K562 (cell line): Measurements from ENCODE around the gene CPEB1. TPM values are rescaled to one million over a fixed set of nuclear protein-coding genes. Genes with fewer than 3 reads are reported as not detected.
A peak's percentile ranks its signal among the peaks of the same experiment; 100 is the strongest.
"Not testable (repeated sequence)": the region's sequence is repeated elsewhere in the genome, so short reads cannot be mapped to it uniquely, and the experiment has no call there.

Experiments used
- ATAC-seq: fragments of 200-7000 bp; cut with Tn5 transposase; 3 replicates; pipeline ENCODE4 v1.9.1; 2020; ENCODE audit warnings: moderate library complexity
- BruUV-seq: library from RNA; stranded (reverse); fragments of 400-500 nt; replicated peaks from 2 replicates; lab custom pipeline; 2021; lab: Mats Ljungman, UMichigan
- CTCF ChIA-PET: fragments of 300-600 bp; formaldehyde crosslinking; extraction: SDS; loops from one replicate; lab custom pipeline; 2021; ENCODE audit warnings: low intra/inter-chr PET ratio; lab: Yijun Ruan, JAX
- POLR2A ChIA-PET: fragments of 300-600, 350-650 bp; sonication (Branson Sonifier 250); formaldehyde crosslinking; extraction: SDS; loops from one replicate; lab custom pipeline; 2021; ENCODE audit warnings: antibody characterized with exemption, inconsistent platforms; lab: Yijun Ruan, JAX
- DNase-seq, 4 experiments: peaks; one replicate each; pipeline versions ENCODE4 v3.0.0 to v3.0.0-alpha.2; 2011 to 2018; ENCODE audit warnings: low spot score in 3 of 4, mixed read lengths in 3 of 4; ENCODE audit errors: extremely low read depth in 1 of 4
- FAIRE-seq: peaks from 2 replicates; lab custom pipeline; 2011; peaks lifted over from hg19 to GRCh38; lab: Jason Lieb, UNC
- H2AFZ ChIP-seq: 2 replicates; pipeline ENCODE4 v1.6.0; 2011; ENCODE audit warnings: low read depth, low read length, control low read depth, inconsistent platforms
- H3K27ac ChIP-seq: fragments of 200-600 bp; 3 replicates; pipeline ENCODE4 v1.8.0; 2011; ENCODE audit warnings: low read depth, mild to moderate bottlenecking, control low read depth, inconsistent platforms, low read length, moderate library complexity, mixed read lengths; ENCODE audit errors: extremely low read depth
- H3K27me3 ChIP-seq, 2 experiments: fragments of 300-600 bp in 1 of 2; 2 replicates in 1 of 2; 3 replicates in 1 of 2; pipeline versions ENCODE4 v1.6.0 to v1.8.0; 2011; ENCODE audit warnings: inconsistent platforms in 2 of 2, low read length in 2 of 2, mild to moderate bottlenecking in 1 of 2, mixed read lengths in 1 of 2, moderate library complexity in 1 of 2; ENCODE audit not compliant: control insufficient read depth in 2 of 2, insufficient read depth in 2 of 2
- H3K36me3 ChIP-seq: fragments of 300-600 bp; 3 replicates; pipeline ENCODE4 v1.8.0; 2011; ENCODE audit warnings: mild to moderate bottlenecking, low read length, inconsistent platforms; ENCODE audit not compliant: control insufficient read depth, insufficient read depth
- H3K4me1 ChIP-seq, 2 experiments: fragments of 200-600 bp in 1 of 2; replicated peaks in 1 of 2; 2 replicates in 1 of 2; 3 replicates in 1 of 2; pipeline versions ENCODE4 v1.5.1 to v1.8.0; 2011; ENCODE audit warnings: inconsistent platforms in 2 of 2, low read length in 2 of 2, mild to moderate bottlenecking in 1 of 2, mixed read lengths in 1 of 2, moderate library complexity in 1 of 2; ENCODE audit not compliant: control insufficient read depth in 2 of 2, insufficient read depth in 2 of 2
- H3K4me2 ChIP-seq: 2 replicates; pipeline ENCODE4 v1.6.1; 2011; ENCODE audit warnings: low read length, control low read depth, inconsistent platforms, mixed read lengths; ENCODE audit not compliant: insufficient read depth
- H3K4me3 ChIP-seq: fragments of 200-600 bp; sonication (generic), shearing (Covaris generic); 2 replicates; pipeline ENCODE4 v1.5.1; 2016; ENCODE audit warnings: control low read depth, inconsistent platforms
- H3K79me2 ChIP-seq: fragments of 200-600 bp; 3 replicates; pipeline ENCODE4 v1.8.0; 2011; ENCODE audit warnings: low read length, inconsistent platforms; ENCODE audit not compliant: control insufficient read depth, insufficient read depth
- H3K9ac ChIP-seq, 2 experiments: 2 replicates each; pipeline versions ENCODE4 v1.6.0 to v1.6.1; 2011; ENCODE audit warnings: low read depth in 2 of 2, low read length in 2 of 2, control low read depth in 1 of 2, inconsistent platforms in 1 of 2, mild to moderate bottlenecking in 1 of 2, mixed read lengths in 1 of 2; ENCODE audit not compliant: insufficient read depth in 1 of 2
- H3K9me1 ChIP-seq: one replicate; pipeline ENCODE4 v1.6.0; 2011; ENCODE audit warnings: inconsistent platforms, mild to moderate bottlenecking, low read length, moderate library complexity; ENCODE audit not compliant: control insufficient read depth, insufficient read depth
- H3K9me3 ChIP-seq: replicated peaks from 2 replicates; pipeline ENCODE4 v1.5.1; 2011; ENCODE audit warnings: low read depth, low read length, inconsistent platforms; ENCODE audit not compliant: control insufficient read depth, insufficient read depth
- H4K20me1 ChIP-seq: replicated peaks from 2 replicates; pipeline ENCODE4 v1.6.1; 2011; ENCODE audit warnings: low read length, inconsistent platforms, mixed read lengths; ENCODE audit not compliant: control insufficient read depth, insufficient read depth
- ADNP ChIP-seq: fragments of 200-800 bp; sonication (Bioruptor generic); IDR thresholded peaks from 2 replicates; pipeline ENCODE4 v1.6.1; 2016; ENCODE audit warnings: missing genetic modification characterization, missing compliant biosample characterization
- ARID2 ChIP-seq: fragments of 450-650 bp; IDR thresholded peaks from 2 replicates; pipeline ENCODE4 v1.6.1; 2017; ENCODE audit warnings: antibody characterized with exemption, mild to moderate bottlenecking
- CBX1 ChIP-seq: sonication (generic); IDR thresholded peaks from 2 replicates; pipeline ENCODE4 v1.6.1; 2016; ENCODE audit warnings: antibody characterized with exemption, low read depth, mild to moderate bottlenecking
- DMBX1 ChIP-seq: fragments of 250-450 bp; sonication (Bioruptor Pico); IDR thresholded peaks from 2 replicates; pipeline ENCODE4 v1.8.0; 2022; ENCODE audit warnings: inconsistent platforms, mild to moderate bottlenecking, moderate library complexity, borderline replicate concordance
- GATAD2A ChIP-seq: fragments of 450-650 bp; IDR thresholded peaks from 2 replicates; pipeline ENCODE4 v1.6.1; 2017
- MYBL2 ChIP-seq, 2 experiments: fragments of 450-650 bp in 1 of 2; sonication (generic) in 1 of 2; formaldehyde crosslinking in 1 of 2; IDR thresholded peaks; 2 replicates each; pipeline versions ENCODE4 v1.6.1 to v1.8.1; 2017 to 2022; ENCODE audit warnings: borderline replicate concordance in 1 of 2, inconsistent platforms in 1 of 2, low read depth in 1 of 2, mild to moderate bottlenecking in 1 of 2, missing genetic modification reagents in 1 of 2, moderate library complexity in 1 of 2
- NKRF ChIP-seq: fragments of 450-650 bp; IDR thresholded peaks from 2 replicates; pipeline ENCODE4 v1.6.1; 2016; ENCODE audit warnings: borderline replicate concordance
- NR2C2 ChIP-seq, 2 experiments: fragments of 200-800 bp in 1 of 2; sonication (Bioruptor generic) in 1 of 2; sonication (generic) in 1 of 2; formaldehyde crosslinking in 1 of 2; IDR thresholded peaks; 2 replicates each; pipeline versions ENCODE4 v1.6.1 to v1.8.0; 2016 to 2022; ENCODE audit warnings: mild to moderate bottlenecking in 1 of 2, missing compliant biosample characterization in 1 of 2, missing genetic modification characterization in 1 of 2, missing genetic modification reagents in 1 of 2
- SMAD4 ChIP-seq: fragments of 250-450 bp; sonication (Bioruptor Pico); conservative IDR thresholded peaks from 2 replicates; pipeline ENCODE4 v1.8.0; 2021; ENCODE audit warnings: inconsistent platforms, mild to moderate bottlenecking, moderate library complexity
- TOE1 ChIP-seq, 2 experiments: fragments of 450-650 bp in 1 of 2; sonication (generic) in 1 of 2; formaldehyde crosslinking in 1 of 2; IDR thresholded peaks; 2 replicates each; pipeline versions ENCODE4 v1.7.1 to v1.8.0; 2016 to 2022; ENCODE audit warnings: borderline replicate concordance in 2 of 2, mild to moderate bottlenecking in 2 of 2, antibody characterized with exemption in 1 of 2, inconsistent platforms in 1 of 2, low read depth in 1 of 2, missing genetic modification reagents in 1 of 2, moderate library complexity in 1 of 2
- WGBS: fragments of 100-300 bp; shearing (Covaris generic); methylation state at CpG from one replicate; pipeline ENCODE4 v1.1.6; 2016; ENCODE audit warnings: low coverage, mixed read lengths; ENCODE audit not compliant: insufficient coverage; ENCODE audit errors: missing lambda C conversion rate; 5-methylcytosine and 5-hydroxymethylcytosine counted together
- in situ Hi-C: fragments of 300-500 bp; cut with MboI; formaldehyde crosslinking; loops from 4 replicates; pipeline ENCODE4 v1.15.0; 2018; ENCODE audit warnings: inconsistent platforms, mixed read lengths
- intact Hi-C: fragments of 100-400 bp; cut with micrococcal nuclease; formaldehyde crosslinking; loops from 2 replicates; pipeline ENCODE4 v1.14.2; 2022
- polyA plus RNA-seq, 8 experiments: library from polyadenylated mRNA; depleted of rRNA in 4 of 8; stranded (reverse) in 5 of 8; unstranded in 3 of 8; fragments of >200 nt; fragmentation: Nextera tagmentation in 2 of 8; fragmentation: Illumina TruSeq in 1 of 8; extraction: Ambion mirVana in 2 of 8; extraction: Trizol in 1 of 8; gene quantifications; 2 replicates each; pipeline versions ENCODE4 v1.2.1 to v1.2.3, GENCODE V29; 2011 to 2014; ENCODE audit warnings: inconsistent platforms in 1 of 8, missing spikeins in 1 of 8
- total RNA-seq, 7 experiments: library from RNA; depleted of rRNA in 6 of 7; stranded (reverse); fragments of >200 nt in 6 of 7; fragmentation: Illumina TruSeq in 2 of 7; extraction: Trizol in 2 of 7; gene quantifications; 2 replicates each; pipeline versions ENCODE4 v1.2.1 to v1.2.3, GENCODE V29; 2011 to 2021; ENCODE audit warnings: low replicate concordance in 1 of 7
- TF ChIP-seq, protein P1 (sequence below), 2 experiments: fragments of 250-450 bp in 1 of 2; fragments of 450-650 bp in 1 of 2; sonication (Bioruptor Pico) in 1 of 2; IDR thresholded peaks; 2 replicates each; pipeline versions ENCODE4 v1.6.1 to v1.8.0; 2016 to 2021; ENCODE audit warnings: mild to moderate bottlenecking in 2 of 2, moderate library complexity in 2 of 2, missing compliant biosample characterization in 1 of 2, missing genetic modification characterization in 1 of 2
- TF ChIP-seq, protein P2 (sequence below): fragments of 200-800 bp; sonication (Bioruptor generic); IDR thresholded peaks from 2 replicates; pipeline ENCODE4 v1.6.1; 2017; ENCODE audit warnings: missing genetic modification characterization, missing compliant biosample characterization

The CPEB1 gene
- total and polyA plus RNA-seq, 9 of the 15 experiments (the other 6 are each of a cell fraction or from before 2014, with no cell fraction given) = 2.2 to 13.4 (median 9.7) TPM

DNA sequence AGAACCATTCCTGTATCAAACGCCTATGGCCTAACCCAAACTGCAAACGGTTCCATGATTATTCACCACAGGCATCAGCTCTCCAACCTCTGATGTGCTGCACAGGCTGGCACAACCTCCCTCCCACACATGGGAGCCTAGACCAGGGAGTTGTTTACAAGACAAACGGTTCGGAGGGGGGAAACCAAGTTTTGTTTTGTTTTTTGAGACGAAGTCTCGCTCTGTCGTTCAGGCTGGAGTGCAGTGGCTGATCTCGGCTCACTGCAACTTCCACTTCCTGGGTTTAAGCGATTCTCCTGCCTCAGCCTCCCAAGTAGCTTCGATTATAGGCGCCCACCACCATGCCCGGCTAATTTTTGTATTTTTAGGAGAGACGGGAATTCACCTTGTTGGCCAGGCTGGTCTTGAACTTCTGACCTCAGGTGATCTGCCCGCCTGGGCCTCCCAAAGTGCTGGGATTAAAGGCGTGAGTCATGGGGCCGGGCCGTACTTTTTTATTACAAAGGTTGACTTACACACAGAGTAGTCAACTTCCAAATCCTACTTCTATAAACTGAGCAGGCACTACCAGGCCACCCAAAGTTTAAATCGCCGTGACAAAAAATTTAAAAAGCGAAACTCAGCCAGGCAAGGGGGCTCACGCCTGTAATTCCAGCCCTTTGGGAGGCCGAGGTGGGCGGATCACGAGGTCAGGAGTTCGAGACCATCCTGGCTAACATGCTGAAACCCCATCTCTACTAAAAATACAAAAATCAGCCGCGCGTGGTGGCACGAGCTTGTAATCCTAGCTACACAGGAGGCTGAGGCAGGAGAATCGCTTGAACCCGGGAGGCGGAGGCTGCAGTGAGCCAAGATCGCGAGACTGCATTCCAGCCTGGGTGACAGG lies 2.0 kb downstream of the CPEB1 start:
- H2AFZ ChIP-seq = peak overlapping the region; percentile 81
- H3K27ac ChIP-seq = peak overlapping the region; percentile 90
- H3K4me2 ChIP-seq = peak overlapping the region; percentile 83
- peaks cover 70% of the 10 kb centered on the region for H3K79me2 ChIP-seq
- ATAC-seq; BruUV-seq; H3K36me3 ChIP-seq; CTCF ChIA-PET; H4K20me1 ChIP-seq; H3K27me3 ChIP-seq; H3K9me1 ChIP-seq; in situ Hi-C loops; H3K9me3 ChIP-seq; TF ChIP-seq MYBL2 (CRISPR knock-in tag; IDR thresholded peaks at IDR 0.05; ENCODE audit: borderline replicate concordance); TOE1 (CRISPR knock-in tag; IDR thresholded peaks at IDR 0.05; ENCODE audit: borderline replicate concordance, low read depth); NR2C2 (CRISPR knock-in tag; IDR thresholded peaks at IDR 0.05): not testable (repeated sequence)
- peak overlapping the region; percentile 74 to 91 for H3K9ac ChIP-seq
- H3K4me1 ChIP-seq = peaks cover 54 to 58% of the 10 kb centered on the region in 2 experiments
- WGBS = 6% methylated on average over 34 of the region's 34 CpGs
- POLR2A ChIA-PET = interaction anchor here (0.7 to 2.8 kb wide), 9 partner anchors 8 to 159 kb away, joined by 3 to 12 read pairs (median 3); partner anchors contain the start of gene RPS17
- intact Hi-C loops = loop anchor here (2.0 to 10.0 kb wide), 2 partner anchors 36 to 160 kb away; partner anchors contain the start of genes FSD2 and WHAMM
- peak in 1 of 4 experiments; percentile 50 for DNase-seq
- peak overlapping the region; percentile 44 for H3K4me3 ChIP-seq
- FAIRE-seq = peak; percentile 63
- TF ChIP-seq NKRF (0 out of 2 replicates have a peak, but pooled peaks have one; percentile 20), MYBL2 (IDR thresholded peaks at IDR 0.05; ENCODE audit: low read depth) (0 out of 2 replicates have a peak, but pooled peaks have one; percentile 28), TOE1 (IDR thresholded peaks at IDR 0.05; ENCODE audit: borderline replicate concordance) (peak; percentile 43), DMBX1 (CRISPR knock-in tag) (0 out of 2 replicates have a peak, but pooled peaks have one; percentile 8), ARID2 (0 out of 2 replicates have a peak, but pooled peaks have one; percentile 15), SMAD4 (CRISPR knock-in tag) (0 out of 2 replicates have a peak, but pooled peaks have one; percentile 5), CBX1 (peak; percentile 24), GATAD2A (0 out of 2 replicates have a peak, but pooled peaks have one; percentile 47), ADNP (tag) (peak; percentile 92), NR2C2 (tag; IDR thresholded peaks at IDR 0.05) (0 out of 2 replicates have a peak, but pooled peaks have one; percentile 16)
- TF ChIP-seq, protein P1, sequence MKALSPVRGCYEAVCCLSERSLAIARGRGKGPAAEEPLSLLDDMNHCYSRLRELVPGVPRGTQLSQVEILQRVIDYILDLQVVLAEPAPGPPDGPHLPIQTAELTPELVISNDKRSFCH (CRISPR knock-in tag; IDR thresholded peaks at IDR 0.05) = not testable (repeated sequence)
- TF ChIP-seq, protein P1 (tag; IDR thresholded peaks at IDR 0.05) = peak; percentile 23; the same call in 1 of the 2 replicates
- TF ChIP-seq, protein P2, sequence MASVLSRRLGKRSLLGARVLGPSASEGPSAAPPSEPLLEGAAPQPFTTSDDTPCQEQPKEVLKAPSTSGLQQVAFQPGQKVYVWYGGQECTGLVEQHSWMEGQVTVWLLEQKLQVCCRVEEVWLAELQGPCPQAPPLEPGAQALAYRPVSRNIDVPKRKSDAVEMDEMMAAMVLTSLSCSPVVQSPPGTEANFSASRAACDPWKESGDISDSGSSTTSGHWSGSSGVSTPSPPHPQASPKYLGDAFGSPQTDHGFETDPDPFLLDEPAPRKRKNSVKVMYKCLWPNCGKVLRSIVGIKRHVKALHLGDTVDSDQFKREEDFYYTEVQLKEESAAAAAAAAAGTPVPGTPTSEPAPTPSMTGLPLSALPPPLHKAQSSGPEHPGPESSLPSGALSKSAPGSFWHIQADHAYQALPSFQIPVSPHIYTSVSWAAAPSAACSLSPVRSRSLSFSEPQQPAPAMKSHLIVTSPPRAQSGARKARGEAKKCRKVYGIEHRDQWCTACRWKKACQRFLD = peak; percentile 61; the same call in 1 of the 2 replicates
